ENCODE data around the gene VAV2. TPM values are rescaled to one million over a fixed set of nuclear protein-coding genes. Genes with fewer than 3 reads are reported as not detected.

The VAV2 gene
- total RNA-seq, 1 experiment from 2014 or later: 22.8 TPM

DNA sequence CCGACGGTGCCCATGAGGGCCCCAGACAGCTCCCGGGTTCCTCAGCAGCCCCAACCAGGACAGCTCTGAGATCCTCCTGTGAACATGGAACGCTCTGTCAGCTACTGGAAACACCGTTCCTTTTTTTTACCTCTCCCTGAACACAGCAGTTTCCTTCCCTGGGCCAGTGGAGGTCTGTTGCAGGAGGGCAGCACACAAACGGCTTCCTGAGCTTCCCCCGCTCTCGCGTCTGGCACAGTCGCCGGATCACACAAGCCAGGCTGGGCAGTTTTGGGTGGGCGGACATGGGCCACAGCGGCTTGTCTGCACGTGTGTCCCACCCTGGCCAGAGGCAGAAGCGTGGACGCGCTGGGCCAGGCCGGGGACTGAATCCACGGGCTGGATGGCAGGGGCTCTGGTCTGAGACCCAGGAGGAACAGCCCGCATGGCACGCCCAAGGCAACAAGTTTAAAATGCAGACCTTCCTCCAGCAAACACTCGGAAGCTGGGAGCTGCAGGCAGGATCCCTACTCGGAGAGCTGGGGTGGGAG, 147.2 kb downstream of the VAV2 start:
- no peak overlapping the region for H3K4me3 ChIP-seq
- no peak for DNase-seq

DNA sequence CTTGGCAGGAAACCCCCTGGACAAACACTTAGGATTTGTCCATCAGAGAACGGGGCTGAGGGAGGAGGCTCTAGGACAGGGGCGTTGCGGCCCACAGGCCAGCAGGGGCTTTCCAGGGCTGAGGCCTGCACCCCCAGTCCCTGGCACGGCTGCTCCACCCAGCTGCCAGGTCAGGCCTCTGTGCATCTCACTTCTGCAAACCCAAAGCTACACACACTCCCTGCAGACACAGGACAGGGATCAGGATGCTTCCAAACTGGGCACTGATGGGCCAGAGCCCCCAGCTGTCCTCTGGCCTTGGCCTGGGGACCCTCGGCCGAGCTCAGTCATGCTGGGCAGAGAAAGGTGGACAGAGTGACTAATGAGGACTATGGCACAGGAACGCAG, 147.7 kb downstream of the VAV2 start:
- DNase-seq: no peak
- H3K4me3 ChIP-seq: no peak overlapping the region
- no peaks in the 10 kb centered on the region for H3K27me3 ChIP-seq
- no peaks in the 10 kb centered on the region for H3K9me3 ChIP-seq
- no peaks in the 10 kb centered on the region for H3K36me3 ChIP-seq

More for the DNA sequence above, 147.2 kb downstream of the VAV2 start:
- Histone ChIP-seq H3K9me3 (no peaks in the 10 kb centered on the region), H3K27me3 (no peaks in the 10 kb centered on the region), H3K36me3 (no peaks in the 10 kb centered on the region)

DNA sequence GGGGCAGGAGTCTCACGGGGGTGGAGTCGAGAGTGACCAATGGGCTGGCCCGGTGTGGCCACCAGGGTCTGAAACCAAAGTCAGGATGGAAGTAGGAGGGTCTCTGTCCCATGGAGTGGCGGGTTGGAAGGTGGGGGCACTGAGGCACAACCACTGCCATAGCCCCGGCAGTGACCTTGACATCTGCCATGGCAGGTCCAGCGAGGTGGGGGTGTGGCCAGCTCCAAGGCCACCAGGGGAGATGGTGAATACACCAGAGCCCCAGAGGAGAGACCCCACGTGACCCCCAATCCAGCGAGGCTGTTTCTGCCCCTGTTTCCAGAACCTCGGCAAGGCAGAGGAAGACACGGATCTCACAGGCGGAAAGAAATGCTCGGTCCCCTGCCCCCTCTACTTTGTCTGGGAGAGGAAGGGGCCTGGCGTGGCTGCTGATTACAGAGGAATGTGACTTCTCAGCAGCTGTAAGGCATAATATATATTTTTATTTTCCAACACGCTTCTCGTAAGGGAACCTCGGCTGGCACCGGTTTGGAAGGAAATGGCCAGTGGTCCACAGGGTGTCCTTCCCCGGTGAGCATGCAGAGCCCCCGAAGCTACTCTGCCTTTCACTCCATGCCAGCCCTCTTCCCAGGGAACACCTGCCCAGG, 148.2 kb downstream of the VAV2 start:
- H3K27me3 ChIP-seq: no peaks in the 10 kb centered on the region

DNA sequence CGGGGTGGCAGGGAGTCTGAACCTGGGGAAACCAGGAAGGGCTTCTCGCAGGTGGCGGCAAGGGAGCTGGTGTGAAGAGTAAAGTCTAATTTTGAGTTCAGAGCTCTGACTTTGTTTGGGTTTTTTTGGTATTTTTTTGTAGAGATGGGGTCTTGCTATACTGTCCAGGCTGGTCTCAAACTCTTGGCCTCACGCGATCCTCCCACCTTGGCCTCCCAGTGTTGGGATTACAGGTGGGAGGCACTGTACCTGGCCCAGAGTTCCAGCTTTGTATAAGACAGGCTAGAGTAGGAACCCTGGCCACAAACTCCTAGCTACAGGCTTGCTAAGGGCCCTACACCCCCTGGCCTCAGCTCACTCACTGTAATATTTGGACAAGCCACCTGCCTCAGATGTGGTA, 148.9 kb downstream of the VAV2 start:
- no peaks in the 10 kb centered on the region for H3K36me3 ChIP-seq
- no peak overlapping the region for H3K4me3 ChIP-seq
- H3K27me3 ChIP-seq: no peaks in the 10 kb centered on the region
- no peak for DNase-seq
- no peaks in the 10 kb centered on the region for H3K9me3 ChIP-seq

More for the DNA sequence above, 148.2 kb downstream of the VAV2 start:
- H3K36me3 ChIP-seq: no peaks in the 10 kb centered on the region
- DNase-seq: no peak
- H3K9me3 ChIP-seq: no peaks in the 10 kb centered on the region
- H3K4me3 ChIP-seq: no peak overlapping the region

DNA sequence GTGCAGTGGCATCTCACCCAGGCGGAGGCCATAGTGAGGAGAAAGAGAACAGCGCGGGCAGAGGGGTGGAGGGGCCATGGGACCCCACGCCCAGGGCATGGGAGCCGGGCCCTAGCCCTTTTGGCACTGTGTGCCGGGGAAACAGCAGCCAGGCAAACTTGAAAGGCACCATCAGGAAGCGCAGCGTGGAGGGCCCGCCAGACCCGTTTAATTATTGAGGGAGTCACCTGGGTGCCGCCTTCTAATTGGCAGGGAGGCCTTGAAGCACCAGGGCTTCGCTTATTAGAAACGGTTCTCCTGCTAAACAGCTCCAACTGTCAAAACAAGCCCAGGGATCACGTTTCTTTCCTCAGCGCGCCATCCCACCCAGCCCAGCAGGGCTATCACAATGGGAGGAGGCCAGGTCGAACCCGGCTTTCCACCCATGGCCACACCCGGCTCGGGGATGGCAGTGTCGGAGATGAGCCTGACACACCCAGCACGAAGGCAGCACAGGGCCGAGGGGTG, 149.3 kb downstream of the VAV2 start:
- Histone ChIP-seq H3K36me3 (no peaks in the 10 kb centered on the region), H3K9me3 (no peaks in the 10 kb centered on the region), H3K27me3 (no peaks in the 10 kb centered on the region), H3K4me3 (no peak overlapping the region)
- DNase-seq: no peak

DNA sequence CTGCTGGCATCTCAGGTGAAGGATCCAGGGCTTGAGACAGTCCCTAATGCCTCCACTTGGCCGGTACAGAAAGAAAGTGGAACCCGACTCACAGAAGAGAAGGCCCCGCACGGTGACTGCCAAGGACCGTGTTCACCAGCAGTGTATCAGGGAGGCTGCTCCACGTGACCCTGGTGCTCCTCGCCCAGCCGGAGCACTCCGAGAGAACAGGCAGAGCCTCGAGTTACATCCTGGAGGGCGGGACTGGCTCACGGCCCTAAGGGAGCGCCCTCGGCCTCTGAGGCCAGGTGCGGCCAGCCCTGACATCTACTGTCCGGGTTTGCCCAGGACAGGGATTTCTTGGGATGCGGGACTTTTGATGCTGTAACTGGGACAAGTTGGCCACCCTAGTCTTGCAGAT, 149.9 kb downstream of the VAV2 start:
- Histone ChIP-seq H3K27me3 (no peaks in the 10 kb centered on the region), H3K9me3 (no peaks in the 10 kb centered on the region), H3K36me3 (no peaks in the 10 kb centered on the region), H3K4me3 (no peak overlapping the region)
- DNase-seq: no peak

DNA sequence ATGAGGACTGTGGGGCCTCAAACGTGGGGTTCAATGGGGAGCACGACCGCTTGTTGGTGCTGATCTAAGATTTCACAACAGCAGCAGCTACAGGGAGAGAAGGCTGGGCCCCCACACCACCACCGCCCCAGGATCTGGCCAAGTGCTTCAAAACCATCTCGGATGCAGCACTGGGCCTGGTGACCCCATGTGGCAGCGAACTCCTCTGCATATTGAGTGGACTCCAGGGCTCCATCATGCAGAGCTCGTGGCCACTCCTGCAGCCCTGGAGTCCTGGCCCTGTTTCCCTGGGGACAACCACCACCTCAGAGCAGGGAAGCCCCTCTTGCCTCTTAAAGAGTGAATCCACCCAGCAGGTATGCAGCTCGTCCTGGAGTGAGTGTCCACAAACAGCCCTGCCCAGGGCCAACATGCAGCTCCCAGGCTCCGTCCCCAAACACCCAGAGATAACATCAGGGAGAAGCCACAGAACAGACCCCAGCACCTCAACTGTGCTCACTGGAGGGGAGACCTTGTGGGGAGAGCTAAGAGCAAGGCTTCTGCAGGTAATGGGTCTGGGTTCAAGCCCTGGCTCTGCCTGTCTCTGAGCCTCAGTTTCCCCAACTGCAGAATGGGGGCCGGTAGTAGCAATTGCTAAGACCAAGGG, 150.8 kb downstream of the VAV2 start:
- no peak for DNase-seq

DNA sequence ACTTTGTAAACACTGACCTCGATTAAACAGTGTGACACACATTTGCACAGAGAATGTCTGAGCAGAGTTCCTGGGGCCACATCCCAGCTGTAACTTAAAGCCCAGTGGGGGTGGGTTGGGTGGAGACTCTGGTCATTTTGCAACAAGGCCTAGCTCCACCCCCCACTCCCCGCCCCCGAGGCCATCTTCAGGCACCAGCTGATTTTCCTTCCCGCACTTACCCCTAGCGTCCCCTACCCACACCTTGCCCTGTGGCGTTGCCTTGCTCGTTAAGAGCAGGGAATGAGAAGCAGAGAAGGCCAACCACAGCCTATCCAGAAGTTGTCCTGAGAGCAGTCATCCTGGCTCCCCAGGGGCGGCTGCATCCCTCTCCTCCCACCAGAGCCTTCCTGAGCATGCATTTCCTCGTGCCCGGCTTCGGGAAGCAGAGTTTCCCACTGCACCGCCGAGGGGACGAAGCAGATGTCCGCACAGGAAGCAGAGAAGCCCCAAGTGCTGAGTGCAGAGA, 152.2 kb downstream of the VAV2 start:
- DNase-seq: no peak
- Histone ChIP-seq H3K36me3 (no peaks in the 10 kb centered on the region), H3K27me3 (no peaks in the 10 kb centered on the region), H3K9me3 (no peaks in the 10 kb centered on the region), H3K4me3 (no peak overlapping the region)

More for the DNA sequence above, 150.8 kb downstream of the VAV2 start:
- no peaks in the 10 kb centered on the region for H3K36me3 ChIP-seq
- no peak overlapping the region for H3K4me3 ChIP-seq
- no peaks in the 10 kb centered on the region for H3K27me3 ChIP-seq
- H3K9me3 ChIP-seq: no peaks in the 10 kb centered on the region

DNA sequence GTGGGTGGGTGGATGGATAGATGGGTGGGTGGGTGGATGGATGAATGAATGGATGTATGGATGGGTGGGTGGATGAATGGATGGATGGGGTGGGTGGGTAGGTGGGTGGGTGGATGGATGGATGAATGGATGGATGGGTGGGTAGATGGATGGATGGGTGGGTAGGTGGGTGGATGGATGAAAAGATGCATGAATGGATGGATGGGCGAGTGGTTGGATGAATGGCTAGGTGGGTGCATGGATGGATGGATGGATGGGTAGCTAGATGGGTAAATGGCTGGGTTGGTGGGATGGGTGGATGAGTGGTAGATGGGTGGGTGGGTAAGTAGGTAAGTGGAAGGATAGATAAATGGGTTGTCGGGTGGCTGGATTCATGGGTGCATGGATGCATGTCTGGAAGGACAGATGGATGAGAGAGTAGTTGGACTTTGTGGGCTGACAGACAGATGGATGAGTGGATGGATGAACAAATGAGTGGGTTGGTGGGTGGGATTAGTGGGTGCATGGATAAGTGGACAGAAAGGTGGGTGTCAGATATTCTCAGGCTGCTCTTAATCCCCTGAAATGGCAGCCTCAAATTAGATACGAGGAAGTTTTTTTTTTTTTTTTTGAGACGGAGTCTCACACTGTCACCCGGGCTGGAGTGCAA, 153.1 kb downstream of the VAV2 start:
- no peaks in the 10 kb centered on the region for H3K9me3 ChIP-seq
- DNase-seq: no peak
- H3K27me3 ChIP-seq: no peaks in the 10 kb centered on the region
- H3K4me3 ChIP-seq: no peak overlapping the region
- H3K36me3 ChIP-seq: no peaks in the 10 kb centered on the region

DNA sequence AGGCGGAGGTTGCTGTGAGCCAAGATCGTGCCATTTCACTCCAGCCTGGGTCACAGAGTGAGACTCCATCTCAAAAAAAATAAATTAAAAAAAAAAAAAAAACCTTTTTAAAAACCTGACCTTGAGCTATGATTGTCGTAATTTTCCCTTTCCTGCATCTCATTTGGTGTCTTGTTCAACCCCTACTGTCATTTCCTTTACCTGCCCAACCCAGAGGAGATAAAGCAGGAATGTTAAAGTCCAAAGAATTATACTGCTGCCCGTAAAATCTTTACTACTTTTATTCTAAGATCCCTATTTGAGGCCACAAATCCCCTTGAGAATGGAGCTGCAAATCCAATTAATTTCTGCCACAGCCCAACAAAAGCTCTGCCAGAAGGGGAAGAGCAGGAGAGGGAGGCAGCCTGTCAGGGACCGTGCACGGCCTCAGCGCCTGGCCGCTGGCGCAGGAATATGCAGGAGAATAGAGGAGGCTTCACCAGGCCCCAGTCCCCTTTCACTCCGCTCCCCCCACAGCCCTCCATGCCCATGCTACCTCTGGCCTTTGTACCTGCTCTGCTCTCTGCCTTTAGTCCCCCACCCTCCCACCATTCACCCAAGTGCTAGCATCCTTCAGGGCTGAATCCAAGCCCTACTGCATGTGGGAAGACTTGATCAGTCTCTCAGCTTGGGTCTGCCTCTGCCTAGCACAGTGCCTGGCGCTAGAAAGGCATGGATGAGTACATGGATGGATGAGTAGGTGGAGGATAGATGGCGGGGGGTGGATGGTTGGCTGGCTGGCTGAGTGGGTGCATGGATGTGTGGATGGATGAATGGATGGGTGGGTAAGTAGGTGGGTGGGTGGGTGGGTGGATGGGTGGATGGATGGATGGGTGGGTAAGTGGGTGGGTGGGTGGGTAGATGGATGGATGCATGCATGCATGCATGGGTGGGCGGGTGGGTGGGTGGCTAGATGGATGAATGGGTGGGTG, 154.2 kb downstream of the VAV2 start:
- no peaks in the 10 kb centered on the region for H3K36me3 ChIP-seq
- H3K9me3 ChIP-seq: no peaks in the 10 kb centered on the region
- no peaks in the 10 kb centered on the region for H3K27me3 ChIP-seq
- H3K4me3 ChIP-seq: no peak overlapping the region
- no peak for DNase-seq

DNA sequence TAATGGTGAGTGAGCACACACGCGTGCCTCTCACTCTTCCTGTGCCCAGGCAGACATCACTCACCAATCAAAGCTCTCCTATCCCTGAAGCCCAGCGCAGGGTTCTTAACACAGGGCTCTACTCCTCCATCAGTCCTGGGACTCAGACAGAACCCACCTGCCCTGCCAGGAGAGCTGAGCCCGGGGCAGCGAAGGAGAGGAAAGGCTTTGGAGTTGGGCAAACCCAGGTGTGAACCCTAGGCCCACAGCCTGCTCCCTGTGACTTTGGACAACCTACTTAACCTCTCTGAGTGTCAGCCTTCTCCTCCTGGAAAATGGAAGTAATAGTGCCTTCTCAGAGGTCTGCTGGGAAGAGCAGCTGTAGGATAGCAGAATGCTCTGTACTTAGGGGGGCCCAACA, 155.3 kb downstream of the VAV2 start:
- DNase-seq: no peak
- H3K4me3 ChIP-seq: no peak overlapping the region
- no peaks in the 10 kb centered on the region for H3K27me3 ChIP-seq
- H3K36me3 ChIP-seq: no peaks in the 10 kb centered on the region
- H3K9me3 ChIP-seq: no peaks in the 10 kb centered on the region

DNA sequence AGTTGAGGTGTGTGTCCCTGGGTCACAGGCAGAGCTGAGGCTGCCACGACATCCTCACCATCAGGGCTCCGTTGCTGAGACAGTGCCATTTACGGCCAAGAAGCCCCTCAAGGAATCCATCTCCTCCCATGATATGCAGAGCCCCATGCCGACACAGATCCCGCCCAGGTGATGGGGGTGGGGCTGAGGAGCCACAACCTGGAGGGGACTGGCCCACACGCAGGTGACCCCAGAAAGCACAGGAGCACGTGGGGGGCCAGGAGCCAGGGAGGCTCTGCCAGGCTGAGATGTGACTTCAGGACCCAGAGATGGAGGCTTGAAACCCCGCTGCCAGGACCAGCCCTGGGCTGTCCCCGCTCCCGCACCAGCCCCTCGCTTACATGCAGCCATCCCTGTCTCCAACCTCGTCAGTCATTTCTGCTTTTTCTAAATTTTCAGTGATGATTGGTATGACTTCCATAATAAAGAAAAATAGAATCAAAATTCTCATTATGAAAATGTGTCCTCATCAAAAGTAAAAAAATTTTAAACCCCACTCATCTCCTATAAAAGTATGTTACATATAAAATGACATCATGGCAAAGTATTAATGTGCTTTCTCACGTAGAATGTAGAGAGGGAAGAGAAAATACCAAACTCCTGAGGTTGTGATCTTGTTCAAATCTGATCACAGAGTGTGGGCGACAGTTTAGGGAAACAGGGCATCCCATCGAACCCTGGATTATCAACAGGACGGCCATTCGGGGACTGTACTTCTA, 155.9 kb downstream of the VAV2 start:
- no peaks in the 10 kb centered on the region for H3K9me3 ChIP-seq
- no peak for DNase-seq
- no peaks in the 10 kb centered on the region for H3K36me3 ChIP-seq
- no peaks in the 10 kb centered on the region for H3K27me3 ChIP-seq
- H3K4me3 ChIP-seq: no peak overlapping the region

DNA sequence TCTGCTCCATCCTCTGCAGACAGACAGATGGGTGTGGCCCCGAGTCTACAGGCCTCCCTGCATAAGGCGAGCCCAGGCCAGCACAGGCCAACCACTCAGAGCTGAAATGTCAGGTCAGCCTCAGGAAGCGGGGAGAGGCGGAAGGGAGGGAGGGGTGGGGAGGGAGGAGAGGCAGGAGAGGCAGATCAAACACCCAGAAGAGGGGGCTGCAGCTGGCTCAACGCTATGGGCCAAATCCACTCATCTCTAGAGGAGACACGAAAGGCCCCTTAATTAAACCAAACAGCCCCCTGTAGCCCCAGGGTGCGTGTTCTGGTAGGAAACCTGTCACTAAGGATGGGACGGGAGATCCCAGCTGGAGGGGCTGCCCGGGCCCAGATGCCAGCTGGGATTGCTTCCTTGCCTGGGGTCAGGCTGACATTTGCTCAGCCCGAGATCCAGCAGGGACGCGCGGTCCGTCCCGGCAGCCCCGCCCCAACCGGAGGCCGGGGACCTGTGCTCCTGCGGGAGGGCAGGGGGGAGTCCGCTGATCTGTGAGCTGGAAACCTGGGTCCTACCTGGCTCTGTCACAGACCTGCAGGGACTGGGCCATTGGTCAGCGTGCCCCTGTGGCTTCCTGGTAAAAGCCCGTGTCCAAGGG, 156.7 kb downstream of the VAV2 start:
- H3K27me3 ChIP-seq: no peaks in the 10 kb centered on the region
- DNase-seq: no peak
- no peak overlapping the region for H3K4me3 ChIP-seq
- no peaks in the 10 kb centered on the region for H3K9me3 ChIP-seq
- H3K36me3 ChIP-seq: no peaks in the 10 kb centered on the region

DNA sequence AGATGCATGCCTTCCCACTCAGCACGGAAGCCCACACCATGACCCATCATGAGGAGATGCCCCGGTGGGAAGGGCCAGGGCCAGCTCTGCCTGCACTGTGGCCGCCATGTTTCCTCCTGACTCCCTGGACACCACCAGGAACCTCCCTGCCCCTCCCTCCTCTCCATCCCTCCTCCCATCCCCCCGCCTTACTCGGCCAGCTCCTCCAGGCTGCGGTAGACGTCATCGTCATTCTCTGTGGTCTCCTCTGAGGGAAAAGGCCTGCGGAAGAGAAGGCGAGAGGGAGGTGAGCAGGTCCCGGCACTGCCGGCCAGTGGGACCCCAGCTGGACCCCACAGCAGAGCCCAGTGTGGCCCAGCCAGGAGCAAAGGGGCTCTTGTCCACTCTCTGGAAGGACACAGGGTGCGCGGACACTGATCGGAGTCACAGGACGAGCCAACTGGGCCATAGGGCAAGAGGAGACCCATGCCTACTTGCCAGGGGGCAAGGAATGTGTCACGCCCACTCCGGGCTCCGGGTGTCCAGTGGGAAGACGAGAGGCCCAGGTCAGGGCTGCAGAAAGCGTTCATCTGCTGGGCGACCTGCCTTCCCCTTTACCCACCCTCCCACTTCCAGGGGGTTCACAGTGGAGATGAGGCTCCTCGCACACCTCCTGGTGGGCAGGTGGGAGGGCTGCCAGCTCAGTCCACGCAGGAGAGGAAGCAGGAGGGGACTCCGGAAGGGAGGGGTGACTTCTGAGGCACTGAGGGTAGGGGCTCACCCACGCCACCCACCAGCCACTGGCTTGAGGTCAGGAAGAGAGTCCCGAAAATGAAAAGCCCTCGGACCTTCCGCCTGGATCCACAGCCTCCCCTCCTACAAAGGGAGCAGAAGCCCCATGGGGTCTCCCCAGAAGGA, 157.8 kb downstream of the VAV2 start:
- no peaks in the 10 kb centered on the region for H3K27me3 ChIP-seq
- H3K4me3 ChIP-seq: no peak overlapping the region
- H3K36me3 ChIP-seq: no peaks in the 10 kb centered on the region
- no peaks in the 10 kb centered on the region for H3K9me3 ChIP-seq
- no peak for DNase-seq

Measured in MG63 (cell line).